ENCODE results near the gene ZNF366. TPM values are rescaled to one million over a fixed set of nuclear protein-coding genes. Genes with fewer than 3 reads are reported as not detected.

ZNF366 gene
- total RNA-seq, 4 donors from 2014 or later = 1.3 to 14.7 (median 3.0) TPM

GRCh38 chr5:72486371-72486770 lies 20.8 kb downstream of the ZNF366 start:
- H3K9me3 ChIP-seq = no peaks in the 10 kb centered on the region
- TF ChIP-seq CTCF (IDR thresholded peaks at IDR 0.05) = no peak
- no peak for TF ChIP-seq POLR2A (IDR thresholded peaks at IDR 0.05)
- no peak overlapping the region for H3K4me3 ChIP-seq (replicated peaks in 1 of 3)
- no peak overlapping the region for H3K27ac ChIP-seq
- no peaks in the 10 kb centered on the region for H3K27me3 ChIP-seq
- DNase-seq = no peak
- no peaks in the 10 kb centered on the region for H3K36me3 ChIP-seq
- H3K4me1 ChIP-seq = peaks cover 0 to 21% of the 10 kb centered on the region in 2 donors
- intact Hi-C loops (cut with DNase I) = no loop called here

- intact Hi-C loops (cut with DNase I) = no loop called here
Measured at GRCh38 chr5:72485430-72485974, 21.7 kb downstream of the ZNF366 start.

GRCh38 chr5:72482046-72482445 lies 25.2 kb downstream of the ZNF366 start:
- H3K36me3 ChIP-seq = no peaks in the 10 kb centered on the region
- H3K27ac ChIP-seq = no peak overlapping the region
- DNase-seq = no peak
- H3K9me3 ChIP-seq = no peaks in the 10 kb centered on the region
- TF ChIP-seq POLR2A (IDR thresholded peaks at IDR 0.05) = no peak
- TF ChIP-seq CTCF (IDR thresholded peaks at IDR 0.05) = no peak
- no peak overlapping the region for H3K4me3 ChIP-seq (replicated peaks in 1 of 3)
- 89 to 90% methylated on average over 3 of the region's 3 CpGs for whole genome bisulfite sequencing, 2 donors
- no peaks in the 10 kb centered on the region for H3K27me3 ChIP-seq
- peaks cover 0 to 15% of the 10 kb centered on the region in 2 donors for H3K4me1 ChIP-seq
- intact Hi-C loops (cut with DNase I) = no loop called here

More at GRCh38 chr5:72485430-72485974, 21.7 kb downstream of the ZNF366 start:
- no peaks in the 10 kb centered on the region for H3K9me3 ChIP-seq
- H3K36me3 ChIP-seq = no peaks in the 10 kb centered on the region
- WGBS, 2 donors = 91 to 93% methylated on average over 6 of the region's 6 CpGs
- TF ChIP-seq CTCF (IDR thresholded peaks at IDR 0.05) (no peak), POLR2A (IDR thresholded peaks at IDR 0.05) (no peak)
- no peak for DNase-seq
- H3K4me1 ChIP-seq = peaks cover 0 to 21% of the 10 kb centered on the region in 2 donors
- H3K27me3 ChIP-seq = no peaks in the 10 kb centered on the region
- no peak overlapping the region for H3K27ac ChIP-seq
- no peak overlapping the region for H3K4me3 ChIP-seq (replicated peaks in 1 of 3)

GRCh38 chr5:72480841-72481240 lies 26.4 kb downstream of the ZNF366 start:
- TF ChIP-seq CTCF (IDR thresholded peaks at IDR 0.05) (no peak), POLR2A (IDR thresholded peaks at IDR 0.05) (no peak)
- Histone ChIP-seq H3K36me3 (no peaks in the 10 kb centered on the region), H3K4me3 (replicated peaks in 1 of 3) (no peak overlapping the region), H3K9me3 (no peaks in the 10 kb centered on the region), H3K27me3 (no peaks in the 10 kb centered on the region), H3K27ac (no peak overlapping the region), H3K4me1 (peaks cover 0 to 3% of the 10 kb centered on the region in 2 donors)
- intact Hi-C loops (cut with DNase I) = no loop called here
- 94% methylated on average over 9 of the region's 9 CpGs for WGBS, 2 donors
- DNase-seq = no peak

- Histone ChIP-seq H3K27me3 (no peaks in the 10 kb centered on the region), H3K4me1 (no peaks in the 10 kb centered on the region), H3K27ac (no peak overlapping the region), H3K36me3 (no peaks in the 10 kb centered on the region), H3K9me3 (no peaks in the 10 kb centered on the region), H3K4me3 (replicated peaks in 1 of 3) (no peak overlapping the region)
- DNase-seq = no peak
- TF ChIP-seq POLR2A (IDR thresholded peaks at IDR 0.05) = no peak
- TF ChIP-seq CTCF (IDR thresholded peaks at IDR 0.05) = no peak
- WGBS, 2 donors = 73 to 85% methylated on average over 1 of the region's 1 CpG
- intact Hi-C loops (cut with DNase I) = no loop called here
Measured at GRCh38 chr5:72479921-72480320, 27.3 kb downstream of the ZNF366 start.
